ENCODE results near the gene MICAL3.
"Not testable (repeated sequence)": the region's sequence is repeated elsewhere in the genome, so short reads cannot be mapped to it uniquely, and the experiment has no call there.

- not testable (repeated sequence) for TF ChIP-seq CTCF, POLR2A (IDR thresholded peaks at IDR 0.05)
Observed at GRCh38 chr22:18063715-18064114, 39.4 kb upstream of the MICAL3 start.
